Dedifferentiated amniotic fluid mesenchymal stem cell (primary cell): ENCODE results near the gene DNAH3.

Experiments used
- DNase-seq: peaks from one replicate; pipeline ENCODE4 v3.0.0-alpha.2; 2016; ENCODE audit errors: extremely low spot score

DNAH3 gene

DNA sequence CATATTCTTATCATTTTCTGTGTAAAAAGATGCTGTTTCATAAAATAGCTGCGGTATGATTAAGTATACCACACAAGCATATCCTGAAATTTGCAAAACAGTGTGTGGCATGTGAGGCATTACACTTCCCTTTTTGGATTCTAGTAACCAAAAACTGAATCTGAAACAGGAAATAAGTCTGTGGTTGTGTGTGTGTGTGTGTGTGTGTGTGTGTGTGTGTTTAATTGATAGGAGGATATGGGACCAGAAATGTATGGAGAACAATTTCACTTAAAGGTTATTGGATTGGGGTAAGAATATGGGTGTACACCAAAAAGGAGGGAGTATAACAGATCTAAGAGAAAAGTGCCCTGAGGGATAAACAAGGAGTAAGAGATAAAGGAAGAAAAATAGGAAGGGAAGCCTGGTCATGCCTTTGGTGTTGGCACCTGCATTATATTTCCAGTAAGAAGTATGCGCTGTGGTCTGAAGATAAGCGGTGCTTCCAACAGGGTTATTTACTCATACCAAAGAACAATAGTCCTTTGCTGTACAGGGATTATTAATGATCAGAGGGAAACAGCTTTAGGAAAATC is 246.1 kb downstream of the DNAH3 start:
- DNase-seq = peak; percentile 16

DNA sequence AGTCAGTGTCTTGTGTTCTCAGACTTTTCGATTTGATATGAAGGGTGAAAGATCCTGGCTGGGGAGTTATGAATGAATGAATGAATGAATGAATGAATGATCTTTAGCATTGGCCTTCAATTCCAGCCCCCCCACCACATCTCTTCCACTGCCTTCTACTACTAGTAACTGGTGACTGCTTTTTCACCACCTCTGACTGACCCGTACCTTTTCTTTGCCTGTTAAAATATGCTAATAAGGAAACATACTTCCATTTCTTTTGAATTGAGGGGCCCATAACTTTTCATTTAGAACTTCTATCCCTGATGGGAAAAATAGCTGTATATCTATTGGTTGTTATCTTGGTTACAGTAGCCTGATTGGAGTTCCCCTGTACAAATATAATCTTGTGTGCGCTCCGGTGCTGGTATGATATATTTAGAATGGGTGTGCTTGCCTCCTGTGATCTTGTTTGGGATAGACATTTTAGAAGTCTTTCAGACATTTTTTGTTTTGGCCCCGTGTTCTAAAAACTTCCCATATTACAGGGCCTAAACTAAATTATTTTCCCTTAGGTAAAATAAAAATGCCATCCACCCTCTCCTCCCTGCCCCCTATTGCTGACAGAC is 246.6 kb downstream of the DNAH3 start:
- DNase-seq = no peak

DNA sequence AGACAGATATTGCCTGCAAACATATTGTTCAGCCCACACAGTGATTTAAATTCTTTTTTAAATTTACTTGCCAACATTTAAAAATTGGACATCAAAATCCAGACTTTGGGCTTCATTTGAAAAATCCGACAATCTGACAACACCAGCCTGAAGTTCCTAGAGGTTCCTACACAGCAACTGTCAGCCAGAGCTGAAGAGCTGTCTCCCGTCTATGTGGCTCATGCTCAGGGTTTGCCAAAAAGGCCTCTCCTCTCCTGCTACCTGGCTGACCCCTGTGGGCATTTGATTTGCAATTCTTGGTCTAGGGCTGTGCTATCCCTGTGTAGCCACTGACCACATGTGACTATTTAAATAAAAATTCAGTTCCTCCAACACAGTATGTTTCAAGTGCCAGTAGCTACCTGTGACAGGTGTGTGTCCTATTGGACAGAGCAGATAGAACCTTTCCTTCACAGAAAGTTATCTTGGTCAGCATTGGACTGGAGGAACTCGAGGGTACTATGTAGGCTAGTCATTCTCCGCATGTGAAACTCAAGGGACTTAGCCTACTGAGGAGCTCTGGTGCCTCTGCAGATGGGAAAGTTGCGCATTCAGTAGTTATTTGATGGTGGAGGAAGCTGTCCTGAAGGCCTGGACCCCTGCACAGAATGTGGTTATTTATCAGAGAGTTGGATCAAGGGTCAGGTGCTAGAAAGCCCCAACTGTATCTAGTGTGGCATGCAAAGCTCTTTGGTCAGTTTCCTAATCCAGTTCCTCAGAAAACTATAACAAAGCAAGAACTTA is 247.3 kb downstream of the DNAH3 start:
- DNase-seq = no peak

DNA sequence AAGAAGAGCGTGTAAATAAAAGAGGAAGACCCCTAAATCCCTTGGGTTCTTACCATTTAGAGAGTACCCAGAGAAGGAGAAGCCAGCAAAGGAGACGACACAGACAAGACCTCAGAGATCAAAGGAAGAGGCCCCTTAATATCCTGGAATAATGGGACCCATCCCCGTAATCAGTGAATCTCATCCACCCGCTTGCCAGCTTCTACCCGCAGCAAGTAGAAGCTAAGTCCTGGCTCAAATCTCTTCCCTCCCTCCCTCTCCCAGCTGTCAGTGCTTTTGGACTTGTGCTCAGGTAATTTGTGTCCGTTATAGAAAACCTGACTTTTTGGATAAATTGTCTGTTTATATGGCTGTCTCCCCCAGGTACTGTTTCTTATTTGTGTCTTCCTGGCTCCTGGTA is 248.2 kb downstream of the DNAH3 start:
- DNase-seq = no peak

DNA sequence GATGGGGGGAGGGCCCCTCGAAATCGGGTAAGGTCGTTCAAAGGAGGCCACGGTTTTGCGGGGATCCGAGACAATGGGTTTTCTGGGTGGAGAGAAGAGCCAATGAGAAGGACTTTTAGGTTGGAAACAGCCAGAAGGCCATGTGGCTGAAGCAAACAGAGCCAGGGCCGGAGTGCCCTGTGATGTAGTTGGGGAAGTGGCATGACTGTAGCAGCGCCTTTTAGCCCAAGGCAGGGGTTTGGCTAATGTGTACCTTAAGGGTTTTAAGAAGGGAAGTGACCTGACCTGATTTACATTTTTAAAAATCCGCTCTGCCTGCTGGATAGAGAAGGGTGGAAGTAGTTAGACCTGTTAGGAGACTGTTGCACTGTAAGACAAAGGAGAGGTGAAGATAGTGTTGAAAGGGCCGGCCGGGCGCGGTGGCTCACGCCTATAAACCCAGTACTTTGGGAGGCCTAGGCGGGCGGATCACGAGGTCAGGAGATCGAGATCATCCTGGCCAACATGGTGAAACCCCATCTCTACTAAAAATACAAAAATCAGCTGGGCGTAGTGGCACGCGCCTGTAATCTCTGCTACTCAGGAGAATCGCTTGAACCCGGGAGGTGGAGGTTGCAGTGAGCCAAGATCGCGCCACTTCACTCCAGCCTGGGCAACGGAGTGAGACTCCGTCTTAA is 249.1 kb downstream of the DNAH3 start:
- DNase-seq = peak; percentile 59

DNA sequence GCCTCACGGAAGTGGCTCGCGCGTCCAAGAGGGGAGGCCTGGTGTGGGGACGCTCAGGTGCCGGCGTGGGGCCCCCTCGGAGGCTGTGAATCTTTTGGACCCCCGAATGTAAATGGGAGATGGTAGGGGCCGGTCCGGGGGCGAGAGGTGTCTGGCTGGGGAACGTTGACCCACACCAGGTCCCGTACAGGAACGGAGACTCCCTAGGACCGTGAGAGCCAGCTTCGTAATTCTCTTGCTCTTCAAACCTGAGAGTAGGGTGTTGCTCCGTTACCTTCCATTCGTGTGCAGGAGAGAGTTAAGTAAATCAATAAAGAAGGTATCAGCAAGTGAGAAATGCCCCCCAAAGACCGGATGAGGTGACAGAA is 249.6 kb downstream of the DNAH3 start:
- DNase-seq = no peak

DNA sequence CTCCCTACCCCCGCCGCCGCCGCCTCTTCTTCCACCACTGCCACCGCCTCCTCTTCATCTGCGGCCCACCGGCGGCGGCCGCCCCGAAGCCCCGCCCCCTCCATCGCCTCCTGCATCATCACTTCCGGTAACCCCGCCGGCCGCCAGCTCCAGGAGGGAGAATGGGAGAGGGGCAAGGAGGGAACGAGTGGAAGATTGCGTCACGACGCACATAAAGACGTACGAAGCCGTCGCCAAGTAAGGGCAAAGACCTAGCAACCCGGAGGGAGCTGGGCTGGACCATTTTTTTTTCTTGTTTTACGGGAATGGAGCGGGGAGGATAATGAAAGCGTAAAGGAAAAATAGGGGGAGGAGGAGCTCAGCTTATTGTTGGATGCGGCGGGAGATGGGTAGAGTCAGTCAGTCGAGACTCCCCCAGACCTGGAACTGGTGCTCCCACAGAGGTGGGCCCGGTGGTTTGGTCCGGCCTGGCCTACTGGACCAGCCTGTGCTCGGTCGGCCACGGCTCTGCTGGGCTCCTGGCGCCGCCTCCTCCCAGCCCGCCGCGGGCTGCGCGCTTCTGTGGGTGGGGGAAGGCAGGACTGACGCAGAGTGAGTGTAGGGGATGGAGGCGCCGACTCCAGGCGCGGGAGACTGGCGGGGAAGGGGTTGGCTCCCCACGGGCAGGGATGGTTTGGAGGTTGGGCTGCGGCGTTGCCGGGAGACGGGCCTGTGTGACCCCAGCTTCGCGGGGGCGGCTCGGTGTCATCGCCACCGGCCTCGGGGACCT is 250.2 kb downstream of the DNAH3 start, which contains the start of the genes DCUN1D3 and LYRM1:
Gene DCUN1D3 (minus strand): TSS at position 60 of the 769 bp plus-strand sequence. CDS start 37,820 bp downstream, outside the sequence.
Gene LYRM1 (plus strand): TSS at position 473 of the 769 bp plus-strand sequence. CDS start 14,785 bp downstream, outside the sequence.
- DNase-seq = peak; percentile 97

DNA sequence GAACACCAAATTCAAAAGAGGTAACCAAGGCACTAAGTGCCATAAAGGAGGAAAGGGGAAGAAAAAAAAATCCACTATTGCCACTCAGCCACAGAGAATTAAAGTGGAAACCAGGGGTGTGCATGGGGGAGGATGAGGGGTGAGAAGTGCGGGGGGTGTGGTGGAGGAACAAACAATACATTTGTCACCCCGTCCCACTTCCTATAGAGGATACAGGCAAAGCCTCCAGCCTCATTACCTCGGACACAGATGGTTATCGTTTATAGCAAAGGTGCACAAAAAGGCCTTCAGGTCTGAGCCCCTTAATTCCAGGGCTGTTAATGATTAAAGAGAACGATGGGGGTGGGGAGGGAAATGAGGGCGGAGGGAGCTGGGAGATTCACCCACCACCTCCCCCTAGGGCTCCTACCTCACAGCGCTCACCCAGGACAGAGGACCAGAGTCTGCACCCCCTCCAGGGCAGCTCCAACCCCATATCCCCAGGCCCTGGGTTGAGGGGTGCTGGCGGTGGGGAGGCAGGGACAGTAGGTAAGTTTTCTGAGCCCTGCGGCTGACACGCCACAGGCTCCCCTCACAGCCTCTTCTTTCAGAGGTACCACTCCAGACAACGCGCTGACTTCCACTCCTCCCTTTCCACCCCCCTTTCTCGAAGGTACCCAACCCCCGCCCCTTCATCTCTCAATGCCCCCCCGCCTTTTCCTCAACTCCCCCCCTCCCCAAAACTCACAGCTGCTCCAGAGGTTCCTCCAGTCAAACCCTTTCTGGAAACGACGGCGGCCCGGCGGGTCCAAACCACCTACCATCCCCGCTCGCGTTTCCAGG is 251.0 kb downstream of the DNAH3 start:
- DNase-seq = no peak

DNA sequence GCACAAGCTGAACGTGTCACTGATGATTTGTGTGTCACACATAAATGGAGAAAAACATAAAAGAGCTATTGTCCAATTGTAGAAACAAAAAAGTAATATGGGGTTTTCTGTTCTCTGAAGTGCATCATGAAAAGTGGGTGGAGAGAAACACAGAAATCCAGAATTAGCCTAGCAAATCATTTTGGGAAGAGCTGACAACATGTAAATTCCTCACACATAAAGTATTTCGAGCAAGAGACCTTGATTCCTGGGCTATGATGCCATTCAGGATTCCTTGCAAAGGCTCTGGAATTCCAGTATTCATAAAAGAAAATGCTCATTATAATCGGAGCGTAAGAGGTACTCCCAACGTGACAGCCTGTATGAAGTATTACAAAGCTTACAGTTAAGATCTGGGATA is 251.6 kb downstream of the DNAH3 start:
- DNase-seq = peak; percentile 85

DNA sequence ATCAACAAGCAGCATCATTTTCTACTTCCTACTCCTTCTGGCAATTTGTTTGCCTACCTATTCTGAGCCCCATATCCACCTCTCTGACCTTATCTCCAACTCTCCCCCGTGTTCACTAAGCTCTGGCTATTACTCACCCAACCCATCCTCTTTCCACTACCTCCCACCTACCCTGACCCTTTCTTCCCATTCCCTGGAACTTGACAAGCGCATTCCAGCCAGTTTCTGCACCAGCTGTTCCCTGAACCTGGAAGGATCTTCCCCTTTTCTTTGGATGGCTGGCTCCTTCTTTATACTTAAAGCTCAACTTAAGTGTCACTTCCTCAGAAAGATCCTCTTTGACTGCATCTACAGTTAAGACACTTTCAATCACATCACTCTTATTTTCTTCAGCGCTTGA is 252.7 kb downstream of the DNAH3 start:
- DNase-seq = no peak

DNA sequence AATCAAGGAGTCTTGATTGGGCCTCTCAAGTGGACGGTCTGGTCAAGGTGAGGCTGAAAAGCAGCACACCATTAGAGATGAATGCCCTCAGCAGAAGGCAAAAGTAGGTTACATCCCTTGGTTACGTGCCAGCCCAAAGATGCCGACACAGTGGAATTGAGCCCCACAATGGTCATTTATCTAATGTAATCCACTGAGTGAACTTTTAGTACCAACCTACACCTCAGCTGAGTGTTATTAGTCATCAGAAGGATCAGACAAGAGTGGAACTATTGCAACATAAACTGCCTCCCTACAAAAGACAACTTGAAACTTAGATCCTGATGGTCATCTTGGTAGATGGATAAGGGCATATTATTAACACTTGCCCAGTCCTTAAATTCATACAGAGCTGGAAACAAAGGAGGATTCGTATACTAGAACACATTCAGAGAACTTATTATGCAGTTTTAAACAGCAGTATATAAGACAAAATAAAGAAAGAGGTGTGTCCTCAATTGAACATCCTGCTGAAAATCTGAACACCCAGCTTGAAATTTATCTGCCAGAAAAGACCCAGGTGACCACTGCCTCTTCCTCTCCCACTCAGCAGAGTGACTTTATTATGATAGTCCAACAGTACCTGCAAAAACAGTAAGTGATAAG is 253.3 kb downstream of the DNAH3 start:
- DNase-seq = no peak

DNA sequence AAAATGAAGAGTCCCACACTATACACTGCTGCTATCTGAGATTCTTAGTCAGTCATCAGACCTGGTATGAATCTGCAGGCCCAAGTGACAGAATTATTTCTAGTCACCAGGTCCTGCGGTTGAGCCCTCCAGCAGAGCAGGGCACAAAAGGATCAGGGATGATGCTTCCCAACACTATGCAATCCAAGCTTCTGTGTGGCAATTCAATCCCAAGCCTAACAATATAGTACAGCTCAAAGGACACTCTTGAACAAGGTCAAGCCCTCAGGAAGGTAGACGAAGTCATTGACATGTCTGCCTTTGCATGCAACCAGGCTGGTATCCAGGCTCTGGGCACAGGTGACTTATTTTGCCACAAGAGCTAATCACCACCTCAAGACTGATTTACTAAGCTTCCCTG is 256.3 kb downstream of the DNAH3 start:
- no peak for DNase-seq

DNA sequence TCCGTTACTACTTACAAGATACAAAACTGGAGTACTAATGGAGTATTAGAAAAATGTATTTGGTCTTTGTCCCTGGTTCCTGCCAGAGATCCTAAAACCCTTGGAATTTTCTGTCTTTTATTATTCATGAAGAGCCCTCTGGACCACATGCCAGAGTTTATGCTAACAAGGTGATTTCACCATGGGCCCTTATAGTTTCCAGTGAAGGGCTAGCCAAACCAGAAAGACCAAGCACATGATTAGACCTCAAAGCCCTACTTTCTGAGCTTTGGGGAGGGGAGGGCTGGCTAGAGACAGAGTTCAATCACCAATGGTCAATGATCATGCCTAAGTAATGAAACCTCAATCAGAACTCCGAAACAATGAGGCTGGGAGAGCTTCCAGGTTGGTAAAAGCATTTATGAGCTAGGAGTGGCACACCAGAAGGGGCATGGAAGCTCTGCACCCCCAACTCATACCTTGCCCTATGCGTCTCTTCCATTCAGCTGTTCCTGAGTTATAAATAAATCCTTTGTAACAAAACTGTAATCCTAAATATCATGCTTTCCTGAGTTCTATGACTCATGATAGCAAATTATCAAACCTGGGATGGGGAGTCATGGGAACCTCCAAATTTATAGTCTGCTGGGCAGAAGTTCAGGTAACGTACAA is 260.9 kb downstream of the DNAH3 start:
- DNase-seq = no peak

DNA sequence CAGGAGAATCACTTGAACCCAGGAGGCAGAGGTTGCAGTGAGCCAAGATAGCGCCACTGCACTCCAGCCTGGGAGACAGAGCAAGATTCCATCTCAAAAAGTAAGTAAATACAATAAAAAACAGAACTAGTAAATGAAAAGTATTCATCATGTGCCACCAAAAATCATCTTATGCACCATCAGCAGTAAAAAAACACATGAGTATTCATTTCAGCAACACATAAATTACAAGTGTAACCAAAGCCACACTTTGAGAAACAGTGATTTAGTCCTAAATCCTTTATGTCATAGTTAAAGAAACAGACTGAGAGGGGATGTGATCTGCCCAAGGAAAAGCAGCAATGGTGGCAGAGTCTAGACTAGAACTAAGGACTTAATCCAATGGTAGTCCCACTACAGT is 263.4 kb downstream of the DNAH3 start:
- DNase-seq = no peak

DNA sequence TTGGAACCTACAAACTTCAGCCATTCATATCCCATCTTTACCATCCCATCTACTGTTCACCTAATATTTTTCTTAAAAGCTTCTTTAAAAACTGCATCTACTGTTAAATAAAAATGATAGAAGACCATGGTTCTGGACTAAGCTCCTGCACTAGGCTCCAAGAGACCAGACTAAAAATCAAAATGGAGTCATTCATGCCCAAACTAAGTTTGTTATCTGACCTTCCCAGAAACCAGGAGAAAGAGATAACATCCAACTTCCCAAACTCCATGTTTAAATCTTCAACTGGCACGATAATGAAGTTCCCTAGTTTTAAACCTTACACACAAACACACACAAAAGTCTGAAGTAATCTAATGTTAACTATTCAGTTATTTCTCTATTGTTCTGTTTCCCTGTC is 264.3 kb downstream of the DNAH3 start:
- no peak for DNase-seq

DNA sequence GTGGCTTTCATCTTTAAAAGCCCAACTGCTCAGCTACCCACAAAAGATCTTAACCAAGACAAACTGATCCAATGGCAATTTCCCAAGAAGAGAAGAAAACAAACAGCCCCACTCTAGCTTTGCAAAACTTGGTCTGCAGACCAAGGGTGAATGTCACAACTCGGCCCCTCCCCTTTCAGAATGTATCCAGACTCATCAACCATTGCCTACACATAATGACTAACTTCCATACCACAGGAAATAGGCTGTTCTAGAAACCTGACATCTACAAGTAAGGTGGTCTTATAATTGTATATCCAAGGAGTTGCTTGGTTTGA is 266.4 kb downstream of the DNAH3 start:
- DNase-seq = no peak

DNA sequence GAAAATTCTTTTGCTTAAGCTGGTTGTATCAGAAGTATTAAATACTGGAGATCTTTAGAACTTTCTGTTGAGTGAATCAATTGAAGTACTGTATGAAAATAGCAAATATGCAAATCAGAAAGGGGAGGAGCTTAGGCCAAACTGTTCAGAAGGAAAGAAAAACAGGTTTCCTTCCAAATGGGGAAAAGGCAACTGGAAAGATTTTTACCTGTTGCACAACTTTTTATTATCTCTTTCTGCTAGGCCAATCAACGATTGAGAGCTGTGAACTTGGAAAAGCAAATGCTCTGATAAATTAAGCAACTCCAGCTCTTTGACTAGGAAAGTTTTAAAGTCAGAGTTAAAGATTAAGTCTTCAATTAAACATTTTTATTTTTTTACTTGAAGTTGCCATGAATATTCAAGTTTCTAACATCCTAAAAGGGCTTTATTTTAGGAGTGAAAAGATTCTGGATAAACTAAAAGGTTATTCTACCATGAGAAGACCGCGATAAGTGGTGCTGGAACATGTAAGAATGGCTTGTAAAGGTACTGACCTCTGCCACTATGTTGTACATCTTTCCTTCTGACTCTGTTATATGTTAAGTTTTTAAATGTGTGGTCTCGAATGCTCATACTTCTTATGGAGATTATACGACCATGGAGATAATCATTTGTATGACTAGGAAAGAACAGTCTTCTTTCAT is 266.9 kb downstream of the DNAH3 start:
- DNase-seq = no peak
